ENCODE results near the gene CIAO3.
"Not testable (repeated sequence)": the region's sequence is repeated elsewhere in the genome, so short reads cannot be mapped to it uniquely, and the experiment has no call there.

The CIAO3 gene

GRCh38 chr16:778447-778846 lies 37.6 kb upstream of the CIAO3 start:
- TF ChIP-seq CTCF (IDR thresholded peaks at IDR 0.05; ENCODE audit: insufficient read depth, low read length, poor library complexity, severe bottlenecking), result no peak
- H3K27me3 ChIP-seq (replicated peaks; ENCODE audit: control insufficient read depth, insufficient read depth, low read length), result no peaks in the 10 kb centered on the region
- H3K36me3 ChIP-seq (ENCODE audit: control insufficient read depth, insufficient read depth, low read length), result no peaks in the 10 kb centered on the region
- no peak overlapping the region for H3K4me3 ChIP-seq (replicated peaks; ENCODE audit: low read depth, low read length)
- no peak for DNase-seq (ENCODE audit: extremely low read depth, insufficient read length)

GRCh38 chr16:777826-778225 lies 37.0 kb upstream of the CIAO3 start:
- no peaks in the 10 kb centered on the region for H3K27me3 ChIP-seq (replicated peaks; ENCODE audit: control insufficient read depth, insufficient read depth, low read length)
- H3K4me3 ChIP-seq (replicated peaks; ENCODE audit: low read depth, low read length), result no peak overlapping the region
- no peak for TF ChIP-seq CTCF (IDR thresholded peaks at IDR 0.05; ENCODE audit: insufficient read depth, low read length, poor library complexity, severe bottlenecking)
- no peak for DNase-seq (ENCODE audit: extremely low read depth, insufficient read length)
- no peaks in the 10 kb centered on the region for H3K36me3 ChIP-seq (ENCODE audit: control insufficient read depth, insufficient read depth, low read length)

GRCh38 chr16:776824-777223 lies 36.0 kb upstream of the CIAO3 start:
- Histone ChIP-seq H3K36me3 (ENCODE audit: control insufficient read depth, insufficient read depth, low read length) (no peaks in the 10 kb centered on the region), H3K27me3 (replicated peaks; ENCODE audit: control insufficient read depth, insufficient read depth, low read length) (no peaks in the 10 kb centered on the region), H3K4me3 (replicated peaks; ENCODE audit: low read depth, low read length) (no peak overlapping the region)
- TF ChIP-seq CTCF (IDR thresholded peaks at IDR 0.05; ENCODE audit: insufficient read depth, low read length, poor library complexity, severe bottlenecking), result no peak
- DNase-seq (ENCODE audit: extremely low read depth, insufficient read length), result no peak

- H3K27me3 ChIP-seq (replicated peaks; ENCODE audit: control insufficient read depth, insufficient read depth, low read length); H3K4me3 ChIP-seq (replicated peaks; ENCODE audit: low read depth, low read length); H3K36me3 ChIP-seq (ENCODE audit: control insufficient read depth, insufficient read depth, low read length); DNase-seq (ENCODE audit: extremely low read depth, insufficient read length): not testable (repeated sequence)
Observed at GRCh38 chr16:776298-776697, 35.5 kb upstream of the CIAO3 start.

GRCh38 chr16:775236-775796 lies 34.5 kb upstream of the CIAO3 start:
- Histone ChIP-seq H3K4me3 (replicated peaks; ENCODE audit: low read depth, low read length) (no peak overlapping the region), H3K27me3 (replicated peaks; ENCODE audit: control insufficient read depth, insufficient read depth, low read length) (no peaks in the 10 kb centered on the region), H3K36me3 (ENCODE audit: control insufficient read depth, insufficient read depth, low read length) (no peaks in the 10 kb centered on the region)
- TF ChIP-seq CTCF (IDR thresholded peaks at IDR 0.05; ENCODE audit: insufficient read depth, low read length, poor library complexity, severe bottlenecking), result no peak
- no peak for DNase-seq (ENCODE audit: extremely low read depth, insufficient read length)

GRCh38 chr16:774086-775001 lies 33.5 kb upstream of the CIAO3 start:
- Histone ChIP-seq H3K36me3 (ENCODE audit: control insufficient read depth, insufficient read depth, low read length) (no peaks in the 10 kb centered on the region), H3K4me3 (replicated peaks; ENCODE audit: low read depth, low read length) (no peak overlapping the region), H3K27me3 (replicated peaks; ENCODE audit: control insufficient read depth, insufficient read depth, low read length) (no peaks in the 10 kb centered on the region)
- no peak for TF ChIP-seq CTCF (IDR thresholded peaks at IDR 0.05; ENCODE audit: insufficient read depth, low read length, poor library complexity, severe bottlenecking)
- DNase-seq (ENCODE audit: extremely low read depth, insufficient read length), result no peak
